ENCODE data around the gene HYKK. TPM values are rescaled to one million over a fixed set of nuclear protein-coding genes. Genes with fewer than 3 reads are reported as not detected.

HYKK gene
- total RNA-seq (2011; cell fraction: chromatin; rRNA removed; ENCODE audit: low replicate concordance): 6.2 and 7.6 TPM in 2 replicates
- 2.9 and 3.7 TPM in 2 replicates for total RNA-seq (2011; cell fraction: nucleolus; rRNA removed)
- total RNA-seq (2011; cell fraction: nucleoplasm; rRNA removed): 4.3 and 8.2 TPM in 2 replicates
- total RNA-seq (2014; rRNA removed) (1.9 and 4.8 TPM in 2 replicates), total RNA-seq (2014; rRNA removed; fragmentation: Illumina TruSeq; extraction: Trizol) (5.0 and 6.8 TPM in 2 replicates), total RNA-seq (2015; rRNA removed; fragmentation: Illumina TruSeq; extraction: Trizol) (4.0 and 4.3 TPM in 2 replicates), total RNA-seq (2021) (3.5 and 3.9 TPM in 2 replicates), polyA plus RNA-seq (2011; rRNA removed) (4.5 and 6.1 TPM in 2 replicates), polyA plus RNA-seq (2014; fragmentation: Illumina TruSeq; extraction: Trizol) (5.7 TPM in 2 replicates), polyA plus RNA-seq (2014; fragmentation: Nextera tagmentation; extraction: Ambion mirVana) (1 to 10 TPM; 3.0 to 3.1 TPM), polyA plus RNA-seq (2014; rRNA removed) (3.5 and 5.1 TPM in 2 replicates), polyA minus RNA-seq (2011; rRNA and poly(A)+ RNA removed) (5.3 and 5.8 TPM in 2 replicates), Bru-seq, nascent RNA (percentile 50 among the genes with signal in this experiment), BruChase-seq, experiment 1, labeled RNA remaining after a 2-hour chase (percentile 51 among the genes with signal in this experiment), BruChase-seq, experiment 2, labeled RNA remaining after a 6-hour chase (percentile 48 among the genes with signal in this experiment)
- 2.9 and 4.6 TPM in 2 replicates for polyA plus RNA-seq (2011; cell fraction: cytosol; rRNA removed)
- 4.0 and 4.4 TPM in 2 replicates for polyA plus RNA-seq (2011; cell fraction: nucleus; rRNA removed)
- 2.4 and 3.8 TPM in 2 replicates for polyA plus RNA-seq (2012)
- polyA minus RNA-seq (2011; cell fraction: cytosol; rRNA and poly(A)+ RNA removed): 2.5 and 2.7 TPM in 2 replicates
- polyA minus RNA-seq (2011; cell fraction: nucleus; rRNA and poly(A)+ RNA removed): 1.9 and 3.0 TPM in 2 replicates
- long read RNA-seq, experiment 1, partial matches to known transcripts: 3 of 8 reads
- long read RNA-seq, experiment 1, other reads (novel, unspliced or antisense): 5 of 8 reads
- long read RNA-seq, experiment 2, partial matches to known transcripts: 0 of 2 reads
- long read RNA-seq, experiment 2, other reads (novel, unspliced or antisense): 2 of 2 reads
- long read RNA-seq, experiment 3, partial matches to known transcripts: 0 of 2 reads
- long read RNA-seq, experiment 3, other reads (novel, unspliced or antisense): 1 of 2 reads

GRCh38 chr15:78506971-78507830 lies at the start of gene HYKK:
HYKK (plus strand) TSS chr15:78507577; CDS start chr15:78513089, 5,512 bp downstream.
- no TSS peak for BruUV-seq (replicated peaks)
- CTCF ChIA-PET (ENCODE audit: low intra/inter-chr PET ratio): no interaction called here
- H3K9ac ChIP-seq (ENCODE audit: insufficient read depth in 1 of 2, low read depth in 2 of 2, low read length in 2 of 2): peak within 1 kb of the TSS; percentile 58 to 92
- H3K9me3 ChIP-seq (replicated peaks; ENCODE audit: control insufficient read depth, insufficient read depth, low read depth, low read length): no peaks in the 10 kb centered on the region; the same call in 1 of the 2 replicates
- H3K4me2 ChIP-seq (ENCODE audit: insufficient read depth, low read length): peak within 1 kb of the TSS; percentile 92
- peaks cover 4 to 10% of the 10 kb centered on the region in 2 experiments; a peak in 4 of 5 replicates for H3K4me1 ChIP-seq (replicated peaks in 1 of 2; ENCODE audit: control insufficient read depth in 2 of 2, insufficient read depth in 2 of 2, low read length in 2 of 2)
- in situ Hi-C loops (cut with MboI) (no loop called here), intact Hi-C loops (cut with micrococcal nuclease) (loop anchor here (5.0 kb wide), 1 partner anchor 35 kb away; the partner anchor contains the start of gene PSMA4)
- H3K79me2 ChIP-seq (ENCODE audit: control insufficient read depth, insufficient read depth, low read length): no peaks in the 10 kb centered on the region
- no peaks in the 10 kb centered on the region for H4K20me1 ChIP-seq (replicated peaks; ENCODE audit: control insufficient read depth, insufficient read depth, low read length)
- no peaks in the 10 kb centered on the region for H3K27me3 ChIP-seq (ENCODE audit: control insufficient read depth in 2 of 2, insufficient read depth in 2 of 2, low read length in 2 of 2)
- DNase-seq (ENCODE audit: extremely low read depth in 1 of 4, low spot score in 3 of 4): peak; percentile 96 to 99 (median 98)
- H3K36me3 ChIP-seq (ENCODE audit: control insufficient read depth, insufficient read depth, low read length): no peaks in the 10 kb centered on the region
- POLR2A ChIA-PET: interaction anchor here (0.9 to 1.3 kb wide), 3 partner anchors 10 to 42 kb away, joined by 3 read pairs; no protein-coding TSS in a partner anchor
- ATAC-seq: peak; percentile 99
- FAIRE-seq: peak; percentile 97
- H3K9me1 ChIP-seq (ENCODE audit: control insufficient read depth, insufficient read depth, low read length): no peaks in the 10 kb centered on the region
- H3K4me3 ChIP-seq: peak within 1 kb of the TSS; percentile 60
- WGBS (ENCODE audit: insufficient coverage, low coverage, missing lambda C conversion rate): 2% methylated on average over 52 of the region's 63 CpGs
- H2AFZ ChIP-seq (ENCODE audit: low read depth, low read length): peak within 1 kb of the TSS; percentile 98
- peak within 1 kb of the TSS; percentile 58 for H3K27ac ChIP-seq (ENCODE audit: extremely low read depth, low read depth, low read length)
- TF ChIP-seq ZBTB40 (IDR thresholded peaks at IDR 0.05) (0 out of 2 replicates have a peak, but pooled peaks have one; percentile 15), ZBTB40 (CRISPR knock-in tag; IDR thresholded peaks at IDR 0.05) (no peak), SNAPC5 (CRISPR knock-in tag; IDR thresholded peaks at IDR 0.05) (no peak), POLR2A (conservative IDR thresholded peaks at IDR 0.05) (peak; percentile 74), ZBTB9 (CRISPR knock-in tag; IDR thresholded peaks at IDR 0.05) (0 out of 2 replicates have a peak, but pooled peaks have one; percentile 32)
